Breast epithelium (tissue), 4 donors: ENCODE data around the gene ANTXR2. TPM values are rescaled to one million over a fixed set of nuclear protein-coding genes. Genes with fewer than 3 reads are reported as not detected.
A peak's percentile ranks its signal among the peaks of the same experiment; 100 is the strongest.

ENCODE experiments used
- DNase-seq, 2 donors: peaks; one replicate each; pipeline ENCODE4 v3.0.0-alpha.2; 2019; ENCODE audit warnings: low spot score in 2 of 2
- H3K27ac ChIP-seq, 2 donors: fragments of 200-600 bp; sonication (generic) in 1 of 2; one replicate each; pipeline ENCODE4 v1.5.1; 2016 to 2019; ENCODE audit warnings: mild to moderate bottlenecking in 1 of 2
- H3K27me3 ChIP-seq, 2 donors: fragments of 200-600 bp; sonication (generic) in 1 of 2; one replicate each; pipeline versions ENCODE4 v1.5.1 to v1.6.0; 2017 to 2019; ENCODE audit warnings: control low read depth in 1 of 2, mild to moderate bottlenecking in 1 of 2
- H3K36me3 ChIP-seq: fragments of 200-600 bp; one replicate; pipeline ENCODE4 v1.5.1; 2019
- H3K4me1 ChIP-seq, 2 donors: fragments of 200-600 bp; sonication (generic); one replicate each; pipeline ENCODE4 v1.5.1; 2016 to 2019; ENCODE audit warnings: control low read depth in 1 of 2
- H3K4me3 ChIP-seq, 3 donors: fragments of 200-600 bp; sonication (generic); 1 replicate in 2 of 3; 2 replicates in 1 of 3; pipeline ENCODE4 v1.5.1; 2016 to 2019; ENCODE audit warnings: mild to moderate bottlenecking in 3 of 3, moderate library complexity in 2 of 3
- H3K9me3 ChIP-seq, 2 donors: fragments of 200-600 bp; sonication (generic) in 1 of 2; one replicate each; pipeline ENCODE4 v1.5.1; 2016 to 2019; ENCODE audit warnings: control low read depth in 1 of 2
- CTCF ChIP-seq, 3 donors: fragments of 450-650 bp; IDR thresholded peaks; one replicate each; pipeline ENCODE4 v1.5.1; 2016 to 2017; ENCODE audit warnings: antibody characterized with exemption in 3 of 3, mild to moderate bottlenecking in 3 of 3, moderate library complexity in 3 of 3
- POLR2A ChIP-seq: fragments of 450-650 bp; IDR thresholded peaks from one replicate; pipeline ENCODE4 v1.6.1; 2016; ENCODE audit warnings: antibody characterized with exemption, mild to moderate bottlenecking, moderate library complexity
- POLR2AphosphoS5 ChIP-seq, 3 donors: sonication (generic); formaldehyde crosslinking; IDR thresholded peaks; one replicate each; pipeline ENCODE4 v1.6.1; 2017; ENCODE audit warnings: antibody characterized with exemption in 3 of 3
- intact Hi-C: fragments of 100-400 bp; cut with DNase I; formaldehyde crosslinking; loops from one replicate; pipeline ENCODE4 v1.15.1; 2023; ENCODE audit warnings: low total_unique reads
- total RNA-seq, 3 donors: library from RNA; depleted of rRNA; stranded (reverse); fragments of >200 nt; gene quantifications; one replicate each; pipeline ENCODE4 v1.1.0, GENCODE V29; 2016

The ANTXR2 gene
- total RNA-seq, 3 donors from 2014 or later = 55.1 to 229 (median 77.4) TPM

DNA sequence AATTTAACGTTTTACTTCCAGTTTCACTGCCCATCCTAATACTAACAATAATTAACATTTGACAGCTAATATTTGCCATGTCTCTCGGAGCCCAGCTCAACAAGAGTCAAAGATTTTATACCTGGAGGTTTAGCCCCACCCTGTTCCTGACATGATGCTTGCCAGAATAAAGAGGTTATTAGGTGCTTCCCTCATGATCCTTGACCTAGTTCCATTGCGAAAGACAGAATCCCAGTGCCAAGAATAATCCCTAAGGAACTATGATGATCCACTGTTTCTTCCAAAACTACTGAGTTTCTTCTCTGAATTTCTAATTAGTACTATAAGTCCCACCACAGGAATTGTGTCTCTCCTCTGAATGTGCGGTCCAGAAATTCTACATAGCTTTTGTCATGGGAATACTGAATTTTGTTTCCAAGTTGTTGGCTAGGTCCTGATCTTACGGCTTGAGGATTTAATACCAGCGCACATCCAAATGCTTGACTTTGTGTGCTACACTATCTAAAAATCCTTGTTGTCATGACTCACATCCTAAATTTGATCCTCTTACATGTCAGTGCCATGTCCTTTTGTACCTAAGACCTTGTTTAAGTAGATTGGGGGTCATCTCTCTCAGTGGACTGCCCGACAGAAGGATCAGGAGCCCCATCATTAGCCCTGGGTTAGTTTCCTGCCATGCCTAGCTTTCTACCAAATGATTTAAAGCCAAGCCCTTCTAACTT, 23.1 kb downstream of the ANTXR2 start:
- TF ChIP-seq POLR2A = no peak
- no peak for TF ChIP-seq POLR2AphosphoS5 (IDR thresholded peaks at IDR 0.05)
- TF ChIP-seq CTCF (IDR thresholded peaks at IDR 0.05) = no peak
- H3K27ac ChIP-seq = peak overlapping the region; percentile 27 to 49
- no peaks in the 10 kb centered on the region for H3K27me3 ChIP-seq
- H3K36me3 ChIP-seq = no peaks in the 10 kb centered on the region
- H3K4me3 ChIP-seq = no peak overlapping the region
- no peaks in the 10 kb centered on the region for H3K4me1 ChIP-seq
- intact Hi-C loops = no loop called here
- H3K9me3 ChIP-seq = no peaks in the 10 kb centered on the region
- no peak for DNase-seq

- DNase-seq = no peak
- H3K9me3 ChIP-seq = no peaks in the 10 kb centered on the region
- no peaks in the 10 kb centered on the region for H3K36me3 ChIP-seq
- intact Hi-C loops = no loop called here
- H3K4me1 ChIP-seq = no peaks in the 10 kb centered on the region
- no peaks in the 10 kb centered on the region for H3K27me3 ChIP-seq
- no peak overlapping the region for H3K4me3 ChIP-seq
- peak overlapping the region; percentile 27 to 49 for H3K27ac ChIP-seq
- TF ChIP-seq POLR2AphosphoS5 (IDR thresholded peaks at IDR 0.05) = no peak
- TF ChIP-seq POLR2A = no peak
- TF ChIP-seq CTCF (IDR thresholded peaks at IDR 0.05) = no peak
These were observed 23.6 kb downstream of the ANTXR2 start for GRCh38 chr4:80049402-80049801.

GRCh38 chr4:80045786-80046185, 27.2 kb downstream of the ANTXR2 start:
- no peak for DNase-seq
- H3K27me3 ChIP-seq = no peaks in the 10 kb centered on the region
- H3K36me3 ChIP-seq = no peaks in the 10 kb centered on the region
- H3K27ac ChIP-seq = peak overlapping the region; percentile 11 to 69
- H3K4me3 ChIP-seq = no peak overlapping the region
- H3K4me1 ChIP-seq = no peaks in the 10 kb centered on the region
- intact Hi-C loops = loop anchor here (2.0 kb wide), 1 partner anchor 47 kb away; no protein-coding TSS in a partner anchor
- H3K9me3 ChIP-seq = no peaks in the 10 kb centered on the region
- no peak for TF ChIP-seq POLR2AphosphoS5 (IDR thresholded peaks at IDR 0.05)
- no peak for TF ChIP-seq CTCF (IDR thresholded peaks at IDR 0.05)
- no peak for TF ChIP-seq POLR2A

DNA sequence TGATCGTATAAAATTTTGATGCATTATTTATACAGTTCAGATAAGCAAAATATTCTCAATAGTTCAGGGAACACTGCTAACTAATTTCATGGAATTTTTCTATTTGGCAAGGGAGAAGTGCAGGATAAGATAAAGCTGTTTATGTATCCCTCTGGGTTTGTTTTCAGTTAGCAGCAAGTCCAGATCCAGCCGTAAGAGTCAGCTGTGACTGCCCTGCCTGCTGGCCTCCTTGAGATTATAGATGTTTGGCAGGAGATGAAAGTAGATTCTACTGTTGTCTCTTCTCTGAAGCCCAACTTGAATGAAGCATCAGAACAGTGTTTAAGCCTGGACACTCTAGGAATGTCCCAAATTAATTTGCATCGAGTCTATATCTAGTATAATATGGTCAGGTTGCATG, 29.5 kb downstream of the ANTXR2 start:
- H3K27ac ChIP-seq = peak overlapping the region; percentile 35 to 53

More for the DNA sequence above, 29.5 kb downstream of the ANTXR2 start:
- no peak for DNase-seq
- no peaks in the 10 kb centered on the region for H3K27me3 ChIP-seq
- no peaks in the 10 kb centered on the region for H3K9me3 ChIP-seq
- H3K4me1 ChIP-seq = no peaks in the 10 kb centered on the region
- TF ChIP-seq POLR2AphosphoS5 (IDR thresholded peaks at IDR 0.05) (no peak), CTCF (IDR thresholded peaks at IDR 0.05) (no peak), POLR2A (no peak)
- no peaks in the 10 kb centered on the region for H3K36me3 ChIP-seq
- intact Hi-C loops = loop anchor here (5.0 kb wide), 1 partner anchor 281 kb away; no protein-coding TSS in a partner anchor
- no peak overlapping the region for H3K4me3 ChIP-seq
